B cell (primary cell): ENCODE measurements around the gene ALG2.

Source experiments
- EZH2 ChIP-seq: IDR thresholded peaks from 2 replicates; pipeline ENCODE4 v1.6.1; 2012; ENCODE audit warnings: borderline replicate concordance, low read depth, mild to moderate bottlenecking, moderate library complexity, low read length; ENCODE audit not compliant: insufficient read depth, poor library complexity, severe bottlenecking
- TF ChIP-seq, protein P1 (sequence below): fragments of 200-600 bp; IDR thresholded peaks from one replicate; pipeline ENCODE4 v1.8.0; 2022; ENCODE audit warnings: antibody characterized with exemption, mild to moderate bottlenecking

GRCh38 chr9:99259231-99259918, 37.6 kb upstream of the ALG2 start:
- TF ChIP-seq, protein P1, sequence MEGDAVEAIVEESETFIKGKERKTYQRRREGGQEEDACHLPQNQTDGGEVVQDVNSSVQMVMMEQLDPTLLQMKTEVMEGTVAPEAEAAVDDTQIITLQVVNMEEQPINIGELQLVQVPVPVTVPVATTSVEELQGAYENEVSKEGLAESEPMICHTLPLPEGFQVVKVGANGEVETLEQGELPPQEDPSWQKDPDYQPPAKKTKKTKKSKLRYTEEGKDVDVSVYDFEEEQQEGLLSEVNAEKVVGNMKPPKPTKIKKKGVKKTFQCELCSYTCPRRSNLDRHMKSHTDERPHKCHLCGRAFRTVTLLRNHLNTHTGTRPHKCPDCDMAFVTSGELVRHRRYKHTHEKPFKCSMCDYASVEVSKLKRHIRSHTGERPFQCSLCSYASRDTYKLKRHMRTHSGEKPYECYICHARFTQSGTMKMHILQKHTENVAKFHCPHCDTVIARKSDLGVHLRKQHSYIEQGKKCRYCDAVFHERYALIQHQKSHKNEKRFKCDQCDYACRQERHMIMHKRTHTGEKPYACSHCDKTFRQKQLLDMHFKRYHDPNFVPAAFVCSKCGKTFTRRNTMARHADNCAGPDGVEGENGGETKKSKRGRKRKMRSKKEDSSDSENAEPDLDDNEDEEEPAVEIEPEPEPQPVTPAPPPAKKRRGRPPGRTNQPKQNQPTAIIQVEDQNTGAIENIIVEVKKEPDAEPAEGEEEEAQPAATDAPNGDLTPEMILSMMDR, result no peak
- no peak for TF ChIP-seq EZH2
